ENCODE measurements around the gene CCDC169. TPM values are rescaled to one million over a fixed set of nuclear protein-coding genes. Genes with fewer than 3 reads are reported as not detected.

CCDC169 gene
- total RNA-seq, 1 donor from 2014 or later = 3.1 TPM

GRCh38 chr13:36217456-36217855 is 80.2 kb downstream of the CCDC169 start:
- no peak overlapping the region for H3K4me3 Mint-ChIP-seq (ENCODE audit: unreplicated experiment)
- no peaks in the 10 kb centered on the region for H3K4me1 Mint-ChIP-seq (ENCODE audit: unreplicated experiment)
- no peak overlapping the region for H3K27ac Mint-ChIP-seq (ENCODE audit: unreplicated experiment)
- no peak for DNase-seq (ENCODE audit: low spot score)
- no peaks in the 10 kb centered on the region for H3K27me3 Mint-ChIP-seq (ENCODE audit: unreplicated experiment)
- no peaks in the 10 kb centered on the region for H3K9me3 Mint-ChIP-seq (ENCODE audit: unreplicated experiment)
- H3K36me3 Mint-ChIP-seq (ENCODE audit: low read depth, unreplicated experiment) = no peaks in the 10 kb centered on the region
- TF ChIP-seq CTCF (IDR thresholded peaks at IDR 0.05; ENCODE audit: unreplicated experiment) = no peak

GRCh38 chr13:36214163-36214921 is 83.3 kb downstream of the CCDC169 start, which contains the start of gene SOHLH2:
Gene SOHLH2, minus strand, starts transcription at chr13:36214556. Its CDS starts 30 bp downstream, at chr13:36214526.
- H3K9me3 Mint-ChIP-seq (ENCODE audit: unreplicated experiment) = no peaks in the 10 kb centered on the region
- H3K36me3 Mint-ChIP-seq (ENCODE audit: low read depth, unreplicated experiment) = no peaks in the 10 kb centered on the region
- H3K4me3 Mint-ChIP-seq (ENCODE audit: unreplicated experiment) = no peak within 1 kb of the TSS
- TF ChIP-seq CTCF (IDR thresholded peaks at IDR 0.05; ENCODE audit: unreplicated experiment) = no peak
- no peak for DNase-seq (ENCODE audit: low spot score)
- H3K4me1 Mint-ChIP-seq (ENCODE audit: unreplicated experiment) = no peaks in the 10 kb centered on the region
- no peaks in the 10 kb centered on the region for H3K27me3 Mint-ChIP-seq (ENCODE audit: unreplicated experiment)
- H3K27ac Mint-ChIP-seq (ENCODE audit: unreplicated experiment) = no peak within 1 kb of the TSS

GRCh38 chr13:36212789-36213188 is 84.8 kb downstream of the CCDC169 start:
- H3K36me3 Mint-ChIP-seq (ENCODE audit: low read depth, unreplicated experiment) = no peaks in the 10 kb centered on the region
- H3K4me1 Mint-ChIP-seq (ENCODE audit: unreplicated experiment) = no peaks in the 10 kb centered on the region
- no peak for DNase-seq (ENCODE audit: low spot score)
- TF ChIP-seq CTCF (IDR thresholded peaks at IDR 0.05; ENCODE audit: unreplicated experiment) = no peak
- no peaks in the 10 kb centered on the region for H3K9me3 Mint-ChIP-seq (ENCODE audit: unreplicated experiment)
- no peak overlapping the region for H3K27ac Mint-ChIP-seq (ENCODE audit: unreplicated experiment)
- no peaks in the 10 kb centered on the region for H3K27me3 Mint-ChIP-seq (ENCODE audit: unreplicated experiment)
- H3K4me3 Mint-ChIP-seq (ENCODE audit: unreplicated experiment) = no peak overlapping the region

GRCh38 chr13:36211567-36211966 is 86.0 kb downstream of the CCDC169 start:
- TF ChIP-seq CTCF (IDR thresholded peaks at IDR 0.05; ENCODE audit: unreplicated experiment) = no peak
- Mint-ChIP-seq H3K4me3 (ENCODE audit: unreplicated experiment) (no peak overlapping the region), H3K27me3 (ENCODE audit: unreplicated experiment) (no peaks in the 10 kb centered on the region), H3K36me3 (ENCODE audit: low read depth, unreplicated experiment) (no peaks in the 10 kb centered on the region), H3K27ac (ENCODE audit: unreplicated experiment) (no peak overlapping the region), H3K9me3 (ENCODE audit: unreplicated experiment) (no peaks in the 10 kb centered on the region), H3K4me1 (ENCODE audit: unreplicated experiment) (no peaks in the 10 kb centered on the region)
- no peak for DNase-seq (ENCODE audit: low spot score)

- Mint-ChIP-seq H3K4me1 (ENCODE audit: unreplicated experiment) (no peaks in the 10 kb centered on the region), H3K4me3 (ENCODE audit: unreplicated experiment) (no peak overlapping the region), H3K9me3 (ENCODE audit: unreplicated experiment) (no peaks in the 10 kb centered on the region), H3K27me3 (ENCODE audit: unreplicated experiment) (no peaks in the 10 kb centered on the region), H3K27ac (ENCODE audit: unreplicated experiment) (no peak overlapping the region), H3K36me3 (ENCODE audit: low read depth, unreplicated experiment) (no peaks in the 10 kb centered on the region)
- no peak for DNase-seq (ENCODE audit: low spot score)
- no peak for TF ChIP-seq CTCF (IDR thresholded peaks at IDR 0.05; ENCODE audit: unreplicated experiment)
Measured at GRCh38 chr13:36210738-36211137, 86.9 kb downstream of the CCDC169 start.
